HG03066 (cell line): ENCODE results near the gene CLOCK.
A peak's percentile ranks its signal among the peaks of the same experiment; 100 is the strongest.

Source experiments
- ATAC-seq: cut with Tn5 transposase; IDR thresholded peaks from one replicate; pipeline ENCODE4 v1.9.1; 2021; ENCODE audit warnings: low read depth; ENCODE audit not compliant: unreplicated experiment

CLOCK gene

GRCh38 chr4:55545641-55546505, 836 bp downstream of the CLOCK start:
- peak; percentile 41 for ATAC-seq

DNA sequence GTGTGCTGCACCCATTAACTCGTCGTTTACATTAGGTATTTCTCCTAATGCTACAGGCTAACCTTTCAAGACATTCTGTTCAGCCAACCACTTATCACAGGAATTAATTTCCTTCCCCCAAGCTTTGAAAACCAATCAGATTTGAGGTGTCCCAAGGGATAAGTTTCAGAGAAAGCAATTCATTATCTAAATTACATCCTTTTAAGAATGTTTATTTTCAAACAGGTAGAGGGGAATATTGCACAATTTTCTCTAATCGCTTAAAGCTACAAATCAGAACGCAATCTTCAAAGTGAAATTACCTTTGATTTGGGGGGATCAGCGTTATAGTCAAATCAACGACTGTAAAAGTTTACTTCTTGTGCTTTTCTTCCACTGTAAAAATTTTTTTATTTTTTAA, 1.6 kb downstream of the CLOCK start:
- ATAC-seq: no peak

GRCh38 chr4:55543858-55544257, 2.9 kb downstream of the CLOCK start:
- ATAC-seq: no peak

DNA sequence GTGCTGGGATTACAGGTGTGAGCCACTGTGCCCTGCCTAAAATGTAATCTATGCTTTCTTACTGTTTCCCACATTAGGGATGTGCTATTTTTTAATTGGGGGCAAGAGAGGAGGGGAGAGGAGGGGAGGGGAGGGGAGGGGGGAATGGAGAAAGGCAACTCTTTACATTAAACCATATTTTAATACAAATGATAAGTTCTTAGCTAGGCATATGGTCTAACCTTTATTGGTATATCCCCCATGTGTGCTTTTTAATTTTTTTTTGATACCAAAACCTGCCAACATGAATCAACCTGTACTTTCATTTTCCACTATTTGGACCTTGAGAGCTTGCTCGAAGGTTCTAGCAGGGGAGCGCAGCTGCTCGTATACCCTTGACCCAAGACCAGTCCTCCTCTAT, 6.4 kb downstream of the CLOCK start:
- ATAC-seq: no peak

DNA sequence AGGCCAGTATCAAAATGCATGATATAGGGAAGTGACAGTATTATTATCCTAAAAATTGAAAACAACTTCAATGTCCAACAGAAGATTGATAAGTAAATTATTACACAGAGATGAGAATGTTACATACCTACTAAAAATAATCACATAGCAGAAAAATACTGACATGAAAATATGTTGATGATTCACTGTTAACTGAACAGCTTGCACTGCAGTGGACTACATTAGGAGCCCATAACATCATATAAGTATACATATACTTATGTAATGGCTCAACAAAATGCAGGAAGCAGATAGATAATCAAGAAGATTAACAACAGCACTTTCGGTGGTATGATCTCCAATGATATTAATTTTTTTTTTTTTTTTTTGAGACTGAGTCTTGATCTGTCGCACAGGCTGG, 7.1 kb downstream of the CLOCK start:
- ATAC-seq: no peak

GRCh38 chr4:55538531-55538930, 8.2 kb downstream of the CLOCK start:
- ATAC-seq: no peak

DNA sequence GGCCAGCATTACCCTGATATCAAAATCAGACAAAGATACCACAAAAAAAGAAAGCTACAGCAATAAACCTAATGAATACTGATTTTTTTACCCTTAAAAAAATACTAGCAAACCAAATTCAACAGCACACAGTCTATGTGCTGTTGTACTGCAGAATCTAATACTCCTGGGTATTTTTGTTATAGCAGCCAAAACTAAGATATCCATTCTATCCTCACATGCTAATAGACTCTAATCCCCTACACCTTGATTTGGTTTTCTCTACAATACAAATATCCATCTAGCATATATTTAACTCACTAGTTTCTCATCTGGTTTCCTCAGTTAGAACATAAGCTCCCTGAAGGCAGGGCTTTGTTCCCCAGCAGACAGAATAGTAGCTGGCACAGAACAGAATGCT, 12.4 kb downstream of the CLOCK start:
- ATAC-seq: no peak

- no peak for ATAC-seq
These were observed 16.0 kb downstream of the CLOCK start for GRCh38 chr4:55530691-55531090.

- no peak for ATAC-seq
These were observed 16.5 kb downstream of the CLOCK start for GRCh38 chr4:55530167-55530566.

- no peak for ATAC-seq
These were observed 18.2 kb downstream of the CLOCK start for GRCh38 chr4:55528491-55528890.

DNA sequence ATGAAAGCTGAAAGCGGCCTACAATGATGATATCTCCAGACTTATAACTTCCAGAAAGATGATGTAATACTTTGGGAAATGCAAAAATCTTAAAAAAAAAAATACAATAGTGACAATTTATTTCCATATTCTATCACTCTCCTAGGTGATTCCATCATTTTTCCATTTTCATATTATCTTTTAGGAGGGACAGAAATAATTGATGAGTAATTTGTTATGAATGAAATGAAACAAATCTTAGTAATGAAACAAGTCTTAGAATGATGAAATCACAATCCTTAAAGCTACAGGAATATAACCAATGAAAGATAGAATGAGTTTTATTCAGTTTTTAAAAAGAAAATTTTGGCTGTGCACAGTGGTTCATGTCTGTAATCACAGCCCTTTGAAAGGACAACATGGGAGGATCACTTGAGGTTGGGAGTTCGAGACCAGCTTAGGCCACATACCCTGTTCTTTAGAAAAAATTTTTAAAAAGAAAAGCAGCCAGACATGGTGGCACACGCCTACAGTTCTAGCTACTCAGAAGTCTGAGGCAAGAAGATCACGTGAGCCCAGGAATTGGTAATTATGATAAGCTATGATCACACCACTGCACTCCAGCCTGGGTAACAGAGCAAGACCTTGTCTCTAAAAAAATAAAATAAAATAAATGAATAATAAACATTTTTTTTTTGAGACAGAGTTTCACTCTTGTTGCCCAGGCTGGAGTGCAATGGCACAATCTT, 21.7 kb downstream of the CLOCK start:
- ATAC-seq: no peak

DNA sequence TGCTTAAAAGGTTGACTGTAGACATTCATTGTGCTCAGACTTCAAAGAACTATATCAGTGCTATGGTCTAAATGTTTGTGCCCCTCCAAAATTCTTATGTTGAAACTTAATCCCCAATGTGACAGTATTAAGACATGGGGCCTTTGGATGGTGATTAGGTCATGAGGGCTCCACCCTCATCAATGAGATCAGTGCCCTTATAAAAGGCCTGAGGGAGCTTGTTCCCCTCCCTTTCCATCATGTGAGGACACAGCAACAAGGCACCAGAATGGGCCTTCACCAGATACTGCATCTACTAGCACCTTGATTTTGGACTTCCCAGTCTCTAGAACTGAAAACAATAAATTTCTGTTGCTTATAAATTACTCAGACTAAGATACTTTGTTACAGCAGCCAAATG, 28.3 kb downstream of the CLOCK start:
- ATAC-seq: no peak

- no peak for ATAC-seq
These were observed 29.0 kb downstream of the CLOCK start for GRCh38 chr4:55517526-55518229.

GRCh38 chr4:55512922-55513571, 33.7 kb downstream of the CLOCK start:
- ATAC-seq: no peak

GRCh38 chr4:55512077-55512476, 34.6 kb downstream of the CLOCK start:
- no peak for ATAC-seq

DNA sequence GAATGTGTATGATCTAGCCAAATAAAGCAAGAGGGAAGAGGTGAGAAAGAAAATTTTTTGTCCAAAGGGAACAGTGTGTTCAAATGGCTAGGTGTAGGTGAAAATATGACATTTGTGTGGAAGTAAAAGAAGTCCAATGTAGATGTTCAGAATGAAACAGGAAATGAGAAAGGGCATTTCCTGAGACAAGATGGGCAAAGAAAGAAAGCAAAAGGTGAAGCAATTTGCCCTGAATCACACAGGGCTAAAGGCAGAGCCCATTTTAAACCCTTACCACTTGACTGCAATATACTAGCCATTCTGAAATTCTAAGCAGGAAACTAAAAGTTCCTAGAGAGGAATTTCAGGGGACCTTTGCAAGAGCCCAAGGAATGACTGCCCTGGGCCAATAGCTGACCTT, 36.0 kb downstream of the CLOCK start:
- no peak for ATAC-seq

GRCh38 chr4:55509266-55509665, 37.4 kb downstream of the CLOCK start:
- ATAC-seq: no peak

DNA sequence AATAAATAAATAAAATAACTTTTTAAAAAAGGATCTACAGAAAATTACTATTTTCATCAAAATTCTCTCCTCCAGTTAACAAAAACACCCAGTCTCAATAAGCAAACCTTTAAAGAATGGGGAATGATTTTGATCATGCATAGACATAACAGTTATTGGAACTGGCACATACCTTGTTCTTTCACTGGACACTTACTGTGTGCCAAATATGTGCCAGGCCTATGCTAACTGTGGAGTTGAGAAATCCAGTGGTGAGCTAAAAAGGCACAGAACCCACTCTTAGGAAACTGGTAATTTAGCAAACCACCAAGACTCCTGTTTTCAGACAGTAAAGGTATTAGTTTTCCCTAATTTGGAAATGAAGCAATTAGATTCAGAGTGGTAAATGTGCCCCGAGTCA, 39.1 kb downstream of the CLOCK start:
- ATAC-seq: no peak

DNA sequence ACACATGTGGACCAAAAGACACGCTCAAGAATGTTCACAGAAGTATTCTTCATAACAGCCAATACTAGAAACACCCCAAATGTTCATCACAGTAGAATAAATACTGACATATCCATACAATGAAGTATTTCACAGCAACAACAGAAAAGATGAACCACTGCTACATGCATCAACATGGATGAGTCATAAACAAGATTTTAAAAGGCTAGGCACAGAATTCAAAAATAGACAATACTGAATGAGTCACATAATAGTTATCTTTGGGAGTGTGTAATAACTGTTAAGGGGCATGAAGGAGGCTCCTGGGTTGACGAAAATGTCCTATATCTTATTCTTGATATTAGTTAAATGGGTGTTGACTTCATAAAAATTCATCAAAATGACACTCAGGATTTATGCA, 43.5 kb downstream of the CLOCK start:
- ATAC-seq: no peak

GRCh38 chr4:55500072-55500471, 46.6 kb downstream of the CLOCK start:
- ATAC-seq: no peak

DNA sequence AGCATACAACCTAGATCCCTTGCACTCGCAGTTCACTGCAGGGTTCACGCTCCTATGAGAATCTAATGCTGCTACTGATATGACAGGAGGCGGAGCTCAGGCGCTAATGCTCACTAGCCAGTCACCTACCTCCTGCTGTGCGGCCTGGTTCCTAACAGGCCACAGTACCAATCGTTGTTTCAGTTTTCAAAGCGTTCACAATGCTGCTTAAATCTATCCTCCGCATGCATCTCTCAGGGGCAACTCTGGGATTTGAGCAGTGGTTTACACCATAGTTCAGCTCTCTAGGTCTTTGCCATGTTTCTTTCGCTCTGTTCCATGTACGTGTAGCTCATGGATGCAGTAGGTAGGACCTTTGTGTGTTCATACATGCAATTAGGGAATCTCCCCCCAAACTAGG, 47.2 kb downstream of the CLOCK start:
- no peak for ATAC-seq
